ENCODE results near the gene MKLN1.

MKLN1 gene

GRCh38 chr7:131522325-131522930, 194.8 kb downstream of the MKLN1 start:
- DNase-seq, result no peak

- no peak for DNase-seq
Observed at GRCh38 chr7:131524115-131524514, 196.4 kb downstream of the MKLN1 start.

- no peak for DNase-seq
Observed at GRCh38 chr7:131524703-131525102, 197.0 kb downstream of the MKLN1 start.

GRCh38 chr7:131525820-131526219, 198.1 kb downstream of the MKLN1 start:
- DNase-seq, result no peak

GRCh38 chr7:131527456-131527855, 199.8 kb downstream of the MKLN1 start:
- DNase-seq, result no peak

- no peak for DNase-seq
Observed at GRCh38 chr7:131529179-131529578, 201.5 kb downstream of the MKLN1 start.

- no peak for DNase-seq
Observed at GRCh38 chr7:131529617-131530016, 201.9 kb downstream of the MKLN1 start.

- no peak for DNase-seq
Observed at GRCh38 chr7:131530137-131530536, 202.5 kb downstream of the MKLN1 start.

- no peak for DNase-seq
Observed at GRCh38 chr7:131532570-131533091, 205.0 kb downstream of the MKLN1 start.

GRCh38 chr7:131533151-131533559, 205.5 kb downstream of the MKLN1 start:
- no peak for DNase-seq

- DNase-seq, result no peak
Observed at GRCh38 chr7:131533566-131534561, 206.2 kb downstream of the MKLN1 start.

GRCh38 chr7:131536361-131536849, 208.7 kb downstream of the MKLN1 start:
- DNase-seq, result no peak

- DNase-seq, result no peak
Observed at GRCh38 chr7:131537571-131537978, 209.9 kb downstream of the MKLN1 start.

- no peak for DNase-seq
Observed at GRCh38 chr7:131538071-131538812, 210.6 kb downstream of the MKLN1 start.

- DNase-seq, result no peak
Observed at GRCh38 chr7:131538813-131539179, 211.1 kb downstream of the MKLN1 start.

- DNase-seq, result no peak
Observed at GRCh38 chr7:131540491-131541162, 213.0 kb downstream of the MKLN1 start.

GRCh38 chr7:131543298-131543697, 215.6 kb downstream of the MKLN1 start:
- no peak for DNase-seq

- DNase-seq, result no peak
Observed at GRCh38 chr7:131544021-131544420, 216.3 kb downstream of the MKLN1 start.

- no peak for DNase-seq
Observed at GRCh38 chr7:131544449-131545301, 217.0 kb downstream of the MKLN1 start.

GRCh38 chr7:131546126-131546525, 218.4 kb downstream of the MKLN1 start:
- no peak for DNase-seq

Measured in right kidney (tissue), 1 donor.